ENCODE measurements around the gene AP5B1. TPM values are rescaled to one million over a fixed set of nuclear protein-coding genes. Genes with fewer than 3 reads are reported as not detected.

AP5B1 gene
- total RNA-seq, 4 donors from 2014 or later = 21.8 to 43.2 (median 25.3) TPM

- TF ChIP-seq POLR2A (IDR thresholded peaks at IDR 0.05) = peak in 1 of 2 donors; percentile 39
- TF ChIP-seq, protein P1, sequence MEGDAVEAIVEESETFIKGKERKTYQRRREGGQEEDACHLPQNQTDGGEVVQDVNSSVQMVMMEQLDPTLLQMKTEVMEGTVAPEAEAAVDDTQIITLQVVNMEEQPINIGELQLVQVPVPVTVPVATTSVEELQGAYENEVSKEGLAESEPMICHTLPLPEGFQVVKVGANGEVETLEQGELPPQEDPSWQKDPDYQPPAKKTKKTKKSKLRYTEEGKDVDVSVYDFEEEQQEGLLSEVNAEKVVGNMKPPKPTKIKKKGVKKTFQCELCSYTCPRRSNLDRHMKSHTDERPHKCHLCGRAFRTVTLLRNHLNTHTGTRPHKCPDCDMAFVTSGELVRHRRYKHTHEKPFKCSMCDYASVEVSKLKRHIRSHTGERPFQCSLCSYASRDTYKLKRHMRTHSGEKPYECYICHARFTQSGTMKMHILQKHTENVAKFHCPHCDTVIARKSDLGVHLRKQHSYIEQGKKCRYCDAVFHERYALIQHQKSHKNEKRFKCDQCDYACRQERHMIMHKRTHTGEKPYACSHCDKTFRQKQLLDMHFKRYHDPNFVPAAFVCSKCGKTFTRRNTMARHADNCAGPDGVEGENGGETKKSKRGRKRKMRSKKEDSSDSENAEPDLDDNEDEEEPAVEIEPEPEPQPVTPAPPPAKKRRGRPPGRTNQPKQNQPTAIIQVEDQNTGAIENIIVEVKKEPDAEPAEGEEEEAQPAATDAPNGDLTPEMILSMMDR (IDR thresholded peaks at IDR 0.05) = peak; percentile 88 to 98 (median 96)
- 2 to 6% methylated on average over 12 to 25 of the region's 76 CpGs for WGBS, 2 donors
- DNase-seq = peak; percentile 78 to 85
- Histone ChIP-seq H3K27ac (peak overlapping the region; percentile 47 to 73 (median 71)), H3K9me3 (no peaks in the 10 kb centered on the region), H3K36me3 (peaks cover 16 to 20% of the 10 kb centered on the region in 2 donors), H3K27me3 (no peaks in the 10 kb centered on the region), H3K4me1 (peaks cover 9 to 26% of the 10 kb centered on the region in 2 donors), H3K4me3 (replicated peaks in 1 of 3) (peak overlapping the region; percentile 67 to 88 (median 86))
- intact Hi-C loops (cut with DNase I) = loop anchor here (2.0 to 5.0 kb wide), 2 partner anchors 35 to 68 kb away; partner anchors contain the start of gene KAT5
These were observed 632 bp downstream of the AP5B1 start for GRCh38 chr11:65779919-65780769.

DNA sequence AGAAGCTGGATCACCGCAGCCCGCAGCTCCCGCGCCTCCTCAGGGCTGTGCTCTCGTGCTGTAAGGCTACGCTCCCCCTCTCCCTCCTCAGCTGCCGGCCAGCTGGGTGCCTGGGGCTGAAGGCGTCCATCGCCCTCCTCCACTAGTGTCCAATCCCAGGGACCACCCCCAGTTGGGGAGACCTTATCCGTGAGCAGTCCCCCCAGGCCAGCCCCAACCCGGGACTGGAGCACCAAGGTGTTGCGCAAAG is 1.2 kb downstream of the AP5B1 start:
- intact Hi-C loops (cut with DNase I) = loop anchor here (2.0 kb wide), 1 partner anchor 35 kb away; no protein-coding TSS in a partner anchor
- H3K27me3 ChIP-seq = no peaks in the 10 kb centered on the region
- H3K4me3 ChIP-seq (replicated peaks in 1 of 3) = peak overlapping the region in 1 of 3 donors; percentile 67
- no peak for DNase-seq
- 67 to 100% methylated on average over 1 to 2 of the region's 12 CpGs for WGBS, 2 donors
- H3K27ac ChIP-seq = peak overlapping the region in 2 of 3 donors; percentile 47 to 73
- H3K36me3 ChIP-seq = peaks cover 16 to 20% of the 10 kb centered on the region in 2 donors
- TF ChIP-seq POLR2A (IDR thresholded peaks at IDR 0.05) = no peak
- TF ChIP-seq, protein P1 (IDR thresholded peaks at IDR 0.05) = no peak
- H3K9me3 ChIP-seq = no peaks in the 10 kb centered on the region
- peaks cover 9 to 26% of the 10 kb centered on the region in 2 donors for H3K4me1 ChIP-seq

- Histone ChIP-seq H3K4me1 (peaks cover 9 to 26% of the 10 kb centered on the region in 2 donors), H3K27me3 (no peaks in the 10 kb centered on the region), H3K4me3 (replicated peaks in 1 of 3) (peak overlapping the region in 1 of 3 donors; percentile 67), H3K36me3 (peaks cover 16 to 20% of the 10 kb centered on the region in 2 donors), H3K9me3 (no peaks in the 10 kb centered on the region), H3K27ac (peak overlapping the region in 1 of 3 donors; percentile 47)
- DNase-seq = no peak
- TF ChIP-seq, protein P1 (IDR thresholded peaks at IDR 0.05) = no peak
- TF ChIP-seq POLR2A (IDR thresholded peaks at IDR 0.05) = no peak
- intact Hi-C loops (cut with DNase I) = loop anchor here (2.0 kb wide), 1 partner anchor 36 kb away; no protein-coding TSS in a partner anchor
- 95 to 96% methylated on average over 11 to 18 of the region's 25 CpGs for WGBS, 2 donors
These were observed 1.7 kb downstream of the AP5B1 start for GRCh38 chr11:65778901-65779668.

DNA sequence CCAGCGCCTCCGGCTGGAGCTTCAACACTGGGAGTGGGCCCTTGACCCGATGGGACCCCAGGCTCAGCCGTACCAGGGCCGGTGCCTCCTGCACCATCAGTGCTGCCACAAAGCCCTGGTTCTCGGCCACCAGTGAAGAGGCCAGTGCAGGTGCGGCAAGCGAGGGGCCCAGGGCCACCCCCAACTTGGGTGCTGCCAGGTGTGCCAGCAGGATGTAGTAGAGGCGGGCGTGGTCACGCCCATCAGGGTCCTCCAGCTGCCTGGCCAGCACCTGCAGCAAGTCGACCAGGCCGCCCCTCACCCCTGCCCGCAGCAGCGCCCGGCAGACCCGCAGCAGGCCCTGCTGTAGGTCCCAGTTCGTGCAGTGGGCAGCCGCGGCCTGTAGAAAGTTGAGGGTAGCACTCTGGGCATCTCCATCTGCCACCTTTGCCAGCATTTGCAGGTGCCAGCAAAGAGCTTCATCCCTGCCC is 2.3 kb downstream of the AP5B1 start:
- WGBS, 2 donors = 94 to 98% methylated on average over 12 to 16 of the region's 20 CpGs
- Histone ChIP-seq H3K36me3 (peaks cover 16 to 20% of the 10 kb centered on the region in 2 donors), H3K9me3 (no peaks in the 10 kb centered on the region), H3K4me1 (peaks cover 9 to 26% of the 10 kb centered on the region in 2 donors), H3K27me3 (no peaks in the 10 kb centered on the region), H3K27ac (no peak overlapping the region), H3K4me3 (replicated peaks in 1 of 3) (no peak overlapping the region)
- intact Hi-C loops (cut with DNase I) = loop anchor here (2.0 kb wide), 1 partner anchor 36 kb away; no protein-coding TSS in a partner anchor
- DNase-seq = no peak
- TF ChIP-seq POLR2A (IDR thresholded peaks at IDR 0.05) = no peak
- TF ChIP-seq, protein P1 (IDR thresholded peaks at IDR 0.05) = no peak

All from thyroid gland (tissue), 4 donors.